HuH-7 (cell line): ENCODE measurements around the gene C2CD5.
"Not testable (repeated sequence)": the region's sequence is repeated elsewhere in the genome, so short reads cannot be mapped to it uniquely, and the experiment has no call there.

Experiments
- DNase-seq: peaks from one replicate; pipeline ENCODE4 v3.0.0; 2011; ENCODE audit warnings: low spot score

The C2CD5 gene

GRCh38 chr12:22477894-22478287 lies 66.5 kb downstream of the C2CD5 start:
- no peak for DNase-seq

DNA sequence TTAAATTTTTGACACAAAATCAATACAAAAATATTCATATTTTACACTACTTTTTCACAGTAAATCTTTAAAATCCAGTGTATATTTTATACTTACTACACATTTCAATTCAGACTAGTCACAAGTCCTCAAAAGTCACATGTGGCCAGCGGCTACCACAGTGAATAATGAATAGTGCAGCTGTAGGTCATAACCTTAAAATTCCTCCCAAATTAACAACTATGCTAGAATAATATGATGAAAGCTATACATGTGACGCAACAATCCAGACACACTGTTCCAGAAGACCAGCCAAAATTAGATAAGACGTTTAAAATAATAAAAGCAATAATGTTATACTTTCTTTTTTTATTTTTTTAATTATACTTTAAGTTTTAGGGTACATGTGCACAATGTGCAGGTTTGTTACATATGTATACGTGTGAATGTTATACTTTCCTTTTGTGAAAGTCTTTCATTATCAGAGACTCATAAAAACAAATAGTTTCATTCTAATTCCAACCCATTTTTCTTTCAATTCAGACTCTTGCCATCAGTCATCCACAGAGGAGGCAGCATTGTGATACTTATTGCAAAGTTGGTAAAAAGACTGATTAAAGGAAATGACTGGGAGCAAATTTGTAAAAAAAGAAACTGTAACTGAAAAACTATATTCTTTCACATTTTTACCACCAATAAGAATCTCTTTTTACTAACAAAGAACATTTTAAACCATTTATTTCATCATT lies 67.0 kb downstream of the C2CD5 start:
- DNase-seq, result no peak

GRCh38 chr12:22476133-22476532 lies 68.2 kb downstream of the C2CD5 start:
- DNase-seq, result no peak

- no peak for DNase-seq
These were observed 69.2 kb downstream of the C2CD5 start for GRCh38 chr12:22474970-22475720.

- no peak for DNase-seq
These were observed 71.1 kb downstream of the C2CD5 start for GRCh38 chr12:22473212-22473611.

DNA sequence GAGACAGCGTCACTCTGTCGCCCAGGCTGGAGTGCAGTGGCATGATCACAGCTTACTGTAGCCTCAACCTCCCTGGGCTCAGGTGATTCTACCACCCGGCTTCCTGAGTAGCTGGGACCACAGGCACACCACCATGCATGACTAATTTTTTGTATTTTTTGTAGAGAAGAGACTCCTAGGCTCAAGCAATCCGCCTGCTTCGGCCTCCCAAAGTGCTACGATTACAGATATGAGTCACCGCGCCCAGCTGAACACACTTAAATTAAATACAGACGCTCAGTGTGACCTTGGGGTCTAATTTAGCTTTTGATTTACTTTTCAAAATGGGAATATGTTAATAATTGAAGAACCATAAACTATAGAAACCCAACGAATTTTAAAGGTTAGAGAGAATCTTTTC lies 77.2 kb downstream of the C2CD5 start:
- DNase-seq, result no peak

- no peak for DNase-seq
These were observed 81.0 kb downstream of the C2CD5 start for GRCh38 chr12:22463306-22463705.

- DNase-seq, result no peak
These were observed 82.6 kb downstream of the C2CD5 start for GRCh38 chr12:22461786-22462185.

- DNase-seq, result peak; percentile 24
These were observed 84.4 kb downstream of the C2CD5 start for GRCh38 chr12:22459838-22460490.

DNA sequence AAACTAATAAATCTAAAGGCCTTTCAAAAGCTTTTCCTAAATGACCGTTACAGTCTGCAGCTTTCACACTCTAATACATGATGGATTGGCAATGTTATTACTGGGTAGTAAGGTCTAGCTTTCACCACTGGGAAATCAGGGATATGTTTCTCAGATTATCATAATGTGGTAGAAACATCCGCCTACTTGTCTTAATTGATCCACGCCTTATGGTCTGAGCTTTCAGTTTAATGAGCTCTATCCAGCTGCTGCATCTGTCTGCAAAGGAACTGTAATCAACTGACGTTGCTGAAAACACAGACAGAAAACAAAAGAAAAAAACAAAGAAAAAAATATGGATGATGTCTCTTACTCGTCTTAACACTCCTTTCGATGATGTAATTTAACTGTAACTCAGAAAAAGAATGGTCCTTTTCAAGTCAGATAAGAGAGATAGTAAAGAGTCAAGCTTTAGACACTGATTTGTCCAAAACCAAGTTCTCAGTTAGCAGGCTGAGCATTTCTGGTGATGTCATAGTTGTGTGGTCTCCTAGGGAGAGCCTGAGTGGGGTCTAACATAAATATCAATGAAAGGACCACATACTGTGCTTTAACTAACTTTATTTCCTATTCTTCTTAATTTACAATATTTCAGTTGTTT lies 85.9 kb downstream of the C2CD5 start:
- no peak for DNase-seq

DNA sequence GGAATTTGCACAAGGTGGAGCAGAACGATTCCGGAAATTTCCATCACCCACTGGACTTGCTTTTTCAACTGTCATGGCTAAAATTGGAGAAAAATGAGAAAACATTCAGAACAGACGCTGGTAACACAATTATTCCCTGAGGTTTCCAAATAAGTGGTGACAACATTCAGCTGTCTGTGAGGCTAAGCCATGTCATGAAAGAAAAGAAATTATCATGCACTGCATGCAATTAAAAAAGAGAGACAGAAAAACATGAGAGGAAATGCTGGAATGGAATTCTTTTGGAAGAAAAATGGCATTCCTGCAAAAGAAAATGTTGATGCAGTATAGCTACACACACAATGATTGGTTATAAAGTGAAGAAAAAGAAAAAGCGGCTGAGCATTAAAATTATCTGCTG lies 87.3 kb downstream of the C2CD5 start:
- DNase-seq, result no peak

DNA sequence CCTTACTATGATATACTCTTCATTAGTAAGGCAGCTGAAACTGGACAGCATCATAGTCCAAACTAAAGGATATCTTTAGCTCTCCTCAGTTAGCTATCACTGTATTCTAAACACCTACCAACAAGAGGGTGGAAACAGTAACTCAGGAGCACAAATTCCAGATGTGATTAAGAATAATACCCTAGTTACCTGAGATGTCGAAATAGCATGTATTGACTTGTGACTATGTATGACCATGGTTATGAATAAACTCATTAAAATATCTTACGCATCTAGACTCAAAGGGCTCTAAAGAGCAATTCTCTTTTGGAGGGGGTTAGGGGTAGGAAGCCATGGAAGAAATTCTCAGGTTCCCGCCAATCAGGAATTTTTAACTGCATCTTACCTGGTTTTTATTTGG lies 90.8 kb downstream of the C2CD5 start:
- no peak for DNase-seq

GRCh38 chr12:22447223-22447622 lies 97.1 kb downstream of the C2CD5 start:
- no peak for DNase-seq

GRCh38 chr12:22444317-22444665 lies 100.1 kb downstream of the C2CD5 start:
- DNase-seq, result not testable (repeated sequence)

DNA sequence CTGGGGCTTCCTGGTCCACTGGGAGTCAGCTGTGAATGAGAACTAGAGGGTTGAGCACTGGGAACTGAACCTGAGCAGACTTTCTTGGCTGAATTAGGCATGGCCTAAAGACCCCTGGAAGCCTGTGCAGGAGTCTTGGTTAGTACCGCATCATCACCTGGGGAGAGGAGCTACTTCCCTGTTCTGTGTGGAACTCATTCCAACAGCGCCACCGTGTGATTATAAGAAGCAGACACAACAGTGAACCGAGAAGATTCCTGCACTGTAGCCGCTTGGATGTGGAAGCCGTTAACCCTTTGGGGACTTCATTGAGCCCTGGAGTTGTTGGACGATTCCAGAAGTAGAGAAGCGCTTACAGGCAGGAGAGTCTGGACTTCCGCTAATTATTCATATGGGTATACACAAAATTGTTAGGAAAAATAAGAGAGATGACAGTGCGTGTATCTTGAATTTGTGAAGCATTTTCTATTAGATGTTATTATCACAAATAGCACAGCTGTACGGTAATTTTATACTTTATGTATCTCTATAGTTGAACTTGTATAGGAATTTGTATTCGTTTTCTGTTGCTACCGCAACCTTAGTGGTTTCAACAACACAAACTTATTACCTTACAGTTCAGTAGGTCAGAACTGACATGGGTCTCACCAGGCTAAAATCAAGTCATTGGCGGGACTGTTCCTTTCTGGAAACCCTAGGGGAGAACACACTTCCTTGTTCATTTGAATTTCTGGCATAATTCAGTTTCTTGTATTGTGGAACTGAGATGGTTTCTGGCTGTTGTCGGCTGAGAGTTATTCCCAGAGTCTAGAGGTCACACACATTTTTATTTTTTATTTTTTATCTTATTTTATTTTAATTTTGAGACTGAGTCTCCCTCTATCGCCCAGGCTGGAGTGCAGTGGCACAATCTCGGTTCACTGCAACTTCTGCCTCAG lies 100.7 kb downstream of the C2CD5 start:
- peak; percentile 62 for DNase-seq

DNA sequence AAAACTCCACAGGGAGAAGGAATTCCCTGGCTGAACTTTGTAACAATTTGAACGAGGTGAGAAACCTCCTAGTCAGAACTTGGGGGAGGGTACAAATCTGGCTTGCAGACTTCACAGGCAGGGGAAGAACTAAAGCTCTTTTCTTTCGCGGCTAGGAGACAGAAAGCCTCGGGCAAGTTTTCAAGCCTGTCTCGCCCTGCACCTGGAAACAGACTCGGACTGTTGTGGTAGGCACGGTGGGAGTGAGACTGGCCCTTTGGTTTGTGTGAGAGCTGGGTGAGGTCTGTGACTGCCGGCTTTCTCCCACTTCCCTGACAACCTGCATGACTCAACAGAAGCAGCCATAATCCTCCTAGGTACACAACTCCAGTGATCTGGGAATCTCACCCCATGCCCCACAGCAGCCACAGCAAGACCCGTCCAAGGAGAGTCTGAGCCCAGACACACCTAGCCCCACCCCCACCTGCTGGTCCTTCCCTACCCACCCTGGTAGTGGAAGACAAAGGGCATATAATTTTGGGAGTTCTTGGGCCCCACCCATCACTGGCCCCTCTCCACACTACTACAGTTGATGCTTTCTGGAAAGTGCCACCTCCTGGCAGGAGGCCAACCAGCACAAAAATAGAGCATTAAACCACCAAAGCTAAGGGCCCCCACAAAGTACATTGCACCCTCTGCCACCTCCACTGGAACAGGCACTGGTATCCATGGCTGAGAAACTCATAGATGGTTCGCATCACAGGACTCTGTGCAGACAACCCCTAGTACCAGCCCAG lies 107.1 kb downstream of the C2CD5 start:
- no peak for DNase-seq

DNA sequence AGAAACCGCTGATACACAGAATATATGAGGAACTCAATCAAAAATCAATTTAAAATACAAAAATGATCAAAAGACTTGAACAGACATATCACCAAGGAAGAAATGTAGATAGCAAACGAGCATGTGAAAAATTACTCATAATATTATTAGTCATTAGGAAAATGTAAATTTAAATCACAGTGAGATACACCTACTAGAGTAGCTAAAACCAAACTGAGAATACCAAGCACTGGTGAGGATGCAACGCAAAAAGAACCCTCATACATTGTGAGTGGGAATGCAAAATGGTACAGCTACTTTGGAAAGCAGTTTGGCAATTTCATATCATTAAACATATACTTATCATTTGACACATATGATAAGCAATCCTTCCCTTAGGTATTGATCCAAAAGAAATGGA lies 108.8 kb downstream of the C2CD5 start:
- no peak for DNase-seq

GRCh38 chr12:22431693-22432251 lies 112.6 kb downstream of the C2CD5 start:
- DNase-seq, result no peak

DNA sequence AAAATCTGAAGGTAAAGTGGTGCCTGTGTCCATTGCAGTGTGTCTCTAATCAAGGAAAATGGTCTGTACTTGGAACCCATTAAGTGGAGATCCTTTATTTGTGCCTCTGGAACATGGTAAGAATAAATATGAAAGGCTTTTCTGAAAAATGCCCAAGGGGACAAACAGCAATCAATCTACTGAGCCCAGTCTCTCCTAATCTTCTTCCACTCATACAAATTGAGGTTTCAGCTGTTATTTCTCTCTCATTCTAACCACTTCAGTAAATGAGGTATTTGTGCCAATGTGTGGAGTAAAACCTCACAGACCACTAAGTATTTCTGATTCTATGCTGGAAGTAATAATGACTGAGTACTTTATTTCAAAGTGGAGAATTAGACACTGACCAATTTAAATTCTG lies 127.5 kb downstream of the C2CD5 start:
- no peak for DNase-seq
